PC-3 (cell line): ENCODE results near the gene MUTYH. TPM values are rescaled to one million over a fixed set of nuclear protein-coding genes. Genes with fewer than 3 reads are reported as not detected.
A peak's percentile ranks its signal among the peaks of the same experiment; 100 is the strongest.

Experiments
- ATAC-seq: fragments of 200-7000 bp; cut with Tn5 transposase; 2 replicates; pipeline ENCODE4 v1.9.1; 2020; ENCODE audit warnings: mild to moderate bottlenecking, moderate library complexity
- BruUV-seq: library from RNA; stranded (reverse); fragments of 400-500 nt; replicated peaks from 2 replicates; lab custom pipeline; 2021; lab: Mats Ljungman, UMichigan
- CTCF ChIA-PET: fragments of 300-600 bp; sonication (Branson Sonifier 250); formaldehyde crosslinking; loops from one replicate; lab custom pipeline; 2022; ENCODE audit warnings: antibody characterized with exemption; lab: Charles Lee
- POLR2A ChIA-PET: fragments of 300-600 bp; sonication (Branson Sonifier 250); formaldehyde crosslinking; loops from one replicate; lab custom pipeline; 2022; ENCODE audit warnings: antibody characterized with exemption; ENCODE audit not compliant: unreplicated experiment; lab: Charles Lee
- DNase-seq: peaks from one replicate; pipeline ENCODE4 v3.0.0-alpha.2; 2015
- H2AFZ ChIP-seq: fragments of 300-600 bp; sonication (generic); 2 replicates; pipeline ENCODE4 v1.6.0; 2016; ENCODE audit warnings: antibody characterized with exemption, low read length
- H3F3A ChIP-seq: fragments of 300-600 bp; sonication (generic); one replicate; pipeline ENCODE4 v1.6.0; 2017; ENCODE audit warnings: antibody characterized with exemption, low read length, control low read depth, mild to moderate bottlenecking; ENCODE audit not compliant: unreplicated experiment
- H3K27ac ChIP-seq: fragments of 300-600 bp; sonication (generic); 2 replicates; pipeline ENCODE4 v1.5.1; 2016; ENCODE audit warnings: mild to moderate bottlenecking, low read length
- H3K27me3 ChIP-seq: fragments of 300-600 bp; sonication (generic); 2 replicates; pipeline ENCODE4 v1.6.1; 2016; ENCODE audit warnings: low read length, mixed read lengths
- H3K36me3 ChIP-seq: fragments of 300-600 bp; sonication (generic); 2 replicates; pipeline ENCODE4 v1.6.1; 2016; ENCODE audit warnings: low read depth, mixed run types, low read length, mixed read lengths
- H3K4me1 ChIP-seq: fragments of 300-600 bp; sonication (generic); 2 replicates; pipeline ENCODE4 v1.5.1; 2016; ENCODE audit warnings: low read length; ENCODE audit not compliant: insufficient read depth
- H3K4me2 ChIP-seq: fragments of 300-600 bp; sonication (generic); 2 replicates; pipeline ENCODE4 v1.6.0; 2016; ENCODE audit warnings: low read length
- H3K4me3 ChIP-seq: fragments of 300-600 bp; sonication (generic); 2 replicates; pipeline ENCODE4 v1.5.1; 2016; ENCODE audit warnings: mild to moderate bottlenecking, low read length, mixed read lengths
- H3K79me2 ChIP-seq: fragments of 300-600 bp; sonication (generic); 2 replicates; pipeline ENCODE4 v1.6.1; 2017; ENCODE audit warnings: low read length, mixed read lengths
- H3K9ac ChIP-seq: fragments of 300-600 bp; sonication (generic); 2 replicates; pipeline ENCODE4 v1.6.0; 2016; ENCODE audit warnings: mild to moderate bottlenecking, low read length
- H3K9me2 ChIP-seq: fragments of 300-600 bp; sonication (generic); replicated peaks from 2 replicates; pipeline ENCODE4 v1.6.1; 2016; ENCODE audit warnings: mixed run types, low read length, mixed read lengths
- H3K9me3 ChIP-seq: fragments of 300-600 bp; sonication (generic); 2 replicates; pipeline ENCODE4 v1.6.1; 2016; ENCODE audit warnings: low read length, mixed read lengths
- H4K20me1 ChIP-seq: fragments of 300-600 bp; sonication (generic); 2 replicates; pipeline ENCODE4 v1.6.1; 2016; ENCODE audit warnings: low read length, mixed read lengths
- CTCF ChIP-seq: fragments of 300-600 bp; sonication (generic); conservative IDR thresholded peaks from 2 replicates; pipeline ENCODE4 v1.5.1; 2017; ENCODE audit warnings: antibody characterized with exemption, low read depth, mild to moderate bottlenecking, low read length
- EZH2 ChIP-seq: fragments of 300-600 bp; sonication (generic); IDR thresholded peaks from one replicate; pipeline ENCODE4 v1.6.1; 2017; ENCODE audit warnings: antibody characterized with exemption, mild to moderate bottlenecking, low read length; ENCODE audit not compliant: unreplicated experiment
- EZH2phosphoT487 ChIP-seq: fragments of 300-600 bp; sonication (generic); IDR thresholded peaks from 2 replicates; pipeline ENCODE4 v1.6.1; 2018; ENCODE audit warnings: mild to moderate bottlenecking, antibody characterized with exemption, low read length, borderline replicate concordance
- intact Hi-C: fragments of 100-400 bp; cut with micrococcal nuclease; formaldehyde crosslinking; loops from 2 replicates; pipeline ENCODE4 v1.9.0; 2023
- total RNA-seq: library from RNA; depleted of rRNA; stranded (reverse); fragments of >200 nt; gene quantifications from 2 replicates; pipeline ENCODE4 v1.2.3, GENCODE V29; 2014

MUTYH gene
- total RNA-seq, 1 experiment from 2014 or later: 22.8 TPM

- no peaks in the 10 kb centered on the region for H3K27me3 ChIP-seq
- ChIA-PET POLR2A (interaction anchor here (0.6 kb wide), 1 partner anchor 213 kb away, joined by 14 read pairs; no protein-coding TSS in a partner anchor), CTCF (no interaction called here)
- H3K9me2 ChIP-seq: no peaks in the 10 kb centered on the region
- no peak overlapping the region for H3K9ac ChIP-seq
- no peak overlapping the region for H3K4me3 ChIP-seq
- no peaks in the 10 kb centered on the region for H4K20me1 ChIP-seq
- H3K36me3 ChIP-seq: peaks cover 12% of the 10 kb centered on the region
- peaks cover 52% of the 10 kb centered on the region for H3K4me1 ChIP-seq
- TF ChIP-seq EZH2phosphoT487 (no peak), EZH2 (no peak), CTCF (no peak)
- no peaks in the 10 kb centered on the region for H3K9me3 ChIP-seq
- peaks cover 40% of the 10 kb centered on the region for H3K79me2 ChIP-seq
- H3K4me2 ChIP-seq: no peak overlapping the region
- peak; percentile 57 for DNase-seq
- H3K27ac ChIP-seq: no peak overlapping the region
- no peak overlapping the region for H2AFZ ChIP-seq
- no TSS peak for BruUV-seq
- intact Hi-C loops: no loop called here
- ATAC-seq: no peak
- H3F3A ChIP-seq: no peaks in the 10 kb centered on the region
Measured at GRCh38 chr1:45337630-45338325, 2.5 kb downstream of the MUTYH start.

GRCh38 chr1:45335855-45336324 is 4.3 kb downstream of the MUTYH start:
- peaks cover 40% of the 10 kb centered on the region for H3K4me1 ChIP-seq

More at GRCh38 chr1:45335855-45336324, 4.3 kb downstream of the MUTYH start:
- Histone ChIP-seq H3K27me3 (no peaks in the 10 kb centered on the region), H3K36me3 (no peaks in the 10 kb centered on the region), H3K27ac (peak overlapping the region; percentile 68), H4K20me1 (no peaks in the 10 kb centered on the region), H3K9ac (no peak overlapping the region), H3K79me2 (peaks cover 21% of the 10 kb centered on the region), H3F3A (no peaks in the 10 kb centered on the region), H3K4me2 (peak overlapping the region; percentile 21), H3K9me2 (no peaks in the 10 kb centered on the region), H3K4me3 (0 out of 2 replicates have a peak overlapping the region, but pooled peaks have one; percentile 0), H3K9me3 (no peaks in the 10 kb centered on the region), H2AFZ (no peak overlapping the region)
- peak; percentile 46 for ATAC-seq
- ChIA-PET CTCF (no interaction called here), POLR2A (interaction anchor here (0.6 kb wide), 1 partner anchor 24 kb away, joined by 3 read pairs; no protein-coding TSS in a partner anchor)
- TF ChIP-seq EZH2 (no peak), EZH2phosphoT487 (no peak), CTCF (no peak)
- intact Hi-C loops: no loop called here
- peak; percentile 91 for DNase-seq
- no TSS peak for BruUV-seq
